Sciatic nerve (tissue), 2 donors: ENCODE data around the gene GEMIN2. TPM values are rescaled to one million over a fixed set of nuclear protein-coding genes. Genes with fewer than 3 reads are reported as not detected.
"Not testable (repeated sequence)": the region's sequence is repeated elsewhere in the genome, so short reads cannot be mapped to it uniquely, and the experiment has no call there.

Source experiments
- ATAC-seq: fragments of 200-7000 bp; cut with Tn5 transposase; one replicate; pipeline ENCODE4 v1.9.1; 2020; ENCODE audit warnings: mild to moderate bottlenecking, moderate library complexity
- DNase-seq: peaks from one replicate; pipeline ENCODE4 v3.0.0-alpha.2; 2020; ENCODE audit warnings: low spot score
- intact Hi-C: fragments of 100-400 bp; cut with DNase I; formaldehyde crosslinking; loops from one replicate; pipeline ENCODE4 v1.14.2; 2022
- total RNA-seq: library from RNA; stranded (reverse); fragmentation: NEBNext Ultra II Directional; extraction: Animal tissue kit (Norgen Biotek cat#: 25700); gene quantifications from one replicate; pipeline ENCODE4 v1.2.1, GENCODE V29; 2021
- donor health status: DM: no; HTN: no; CAD: no.
- donor health status: DM: no; HTN: no; CAD: no.

Gene GEMIN2
- total RNA-seq, 1 donor from 2014 or later = 13.7 TPM

- DNase-seq (peak; percentile 96), ATAC-seq (peak; percentile 98)
- intact Hi-C loops = no loop called here
These were observed 60.7 kb downstream of the GEMIN2 start, which contains the start of gene PNN for GRCh38 chr14:39174560-39175444. Gene PNN (plus strand): TSS chr14:39175254. CDS start chr14:39175280, 26 bp downstream.

- no peak for DNase-seq
- intact Hi-C loops = no loop called here
These were observed 61.5 kb downstream of the GEMIN2 start for GRCh38 chr14:39175445-39176262.

GRCh38 chr14:39176263-39177167 lies 62.4 kb downstream of the GEMIN2 start:
- DNase-seq (no peak), ATAC-seq (no peak)
- intact Hi-C loops = no loop called here

More at GRCh38 chr14:39175445-39176262, 61.5 kb downstream of the GEMIN2 start:
- peak; percentile 18 for ATAC-seq

- DNase-seq = no peak
- ATAC-seq = no peak
- intact Hi-C loops = no loop called here
These were observed 63.0 kb downstream of the GEMIN2 start for GRCh38 chr14:39177168-39177545.

GRCh38 chr14:39179042-39179441 lies 64.9 kb downstream of the GEMIN2 start:
- intact Hi-C loops = no loop called here
- ATAC-seq = no peak
- DNase-seq = no peak

- intact Hi-C loops = no loop called here
- no peak for ATAC-seq
- no peak for DNase-seq
These were observed 66.4 kb downstream of the GEMIN2 start for GRCh38 chr14:39180553-39180952.

- ATAC-seq = no peak
- intact Hi-C loops = no loop called here
- DNase-seq = no peak
These were observed 67.0 kb downstream of the GEMIN2 start for GRCh38 chr14:39181026-39181692.

- intact Hi-C loops = no loop called here
- no peak for ATAC-seq
- no peak for DNase-seq
These were observed 67.5 kb downstream of the GEMIN2 start for GRCh38 chr14:39181693-39182047.

GRCh38 chr14:39182770-39183684 lies 68.9 kb downstream of the GEMIN2 start:
- intact Hi-C loops = no loop called here
- DNase-seq = no peak
- no peak for ATAC-seq

GRCh38 chr14:39183685-39184003 lies 69.5 kb downstream of the GEMIN2 start:
- ATAC-seq, intact Hi-C loops, DNase-seq: not testable (repeated sequence)

- DNase-seq = no peak
- no peak for ATAC-seq
These were observed 70.6 kb downstream of the GEMIN2 start for GRCh38 chr14:39184628-39185255.

GRCh38 chr14:39185256-39186049 lies 71.3 kb downstream of the GEMIN2 start:
- DNase-seq = no peak
- intact Hi-C loops = no loop called here
- ATAC-seq = no peak

More at GRCh38 chr14:39184628-39185255, 70.6 kb downstream of the GEMIN2 start:
- intact Hi-C loops = no loop called here

Other genes with a start within 250 kb of the GEMIN2 start
- gene SEC23A, start 11.1 kb upstream of the GEMIN2 start, total RNA-seq = 99.7 TPM
- gene TRAPPC6B, start 56.0 kb downstream of the GEMIN2 start, total RNA-seq = 28.6 TPM
- gene PNN, start 60.9 kb downstream of the GEMIN2 start, total RNA-seq = 71.9 TPM
- gene MIA2, start 119.6 kb downstream of the GEMIN2 start, total RNA-seq = 23.0 TPM